Measurements from ENCODE around the gene TAAR2. TPM values are rescaled to one million over a fixed set of nuclear protein-coding genes. Genes with fewer than 3 reads are reported as not detected.
"Not testable (repeated sequence)": the region's sequence is repeated elsewhere in the genome, so short reads cannot be mapped to it uniquely, and the experiment has no call there.

The TAAR2 gene
- total and polyA plus RNA-seq, 10 donors, result not detected

DNA sequence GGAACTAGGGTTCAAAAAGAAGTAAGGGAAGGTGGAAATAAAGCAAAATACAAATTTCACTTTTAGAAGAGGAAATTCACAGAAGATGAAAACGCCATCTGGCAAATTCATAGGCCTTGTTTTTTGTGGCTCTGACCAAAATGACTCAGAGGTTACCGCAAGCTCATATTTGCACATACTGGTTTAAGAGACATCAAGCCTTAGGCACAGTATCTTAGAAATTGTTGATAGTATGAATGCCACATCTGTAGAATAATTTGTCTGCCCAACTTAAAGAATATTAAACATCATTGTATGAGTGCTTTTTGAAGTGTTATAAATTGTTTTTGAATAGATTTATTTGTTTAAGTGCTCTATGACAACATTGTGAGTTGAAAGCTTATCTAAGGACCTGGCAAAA lies 24.3 kb upstream of the TAAR2 start:
- Histone ChIP-seq H3K36me3 (no peaks in the 10 kb centered on the region), H3K4me3 (no peak overlapping the region), H3K9me3 (no peaks in the 10 kb centered on the region), H3K4me1 (peaks cover 0 to 12% (median 2%) of the 10 kb centered on the region in 6 donors), H3K27ac (peak overlapping the region in 1 of 8 donors; percentile 82), H3K27me3 (replicated peaks in 1 of 7) (no peaks in the 10 kb centered on the region)
- no peak for TF ChIP-seq POLR2AphosphoS5 (IDR thresholded peaks at IDR 0.05)
- no peak for TF ChIP-seq POLR2A (IDR thresholded peaks at IDR 0.05)
- no peak for TF ChIP-seq CTCF (IDR thresholded peaks at IDR 0.05 in 8 of 11, conservative IDR thresholded peaks at IDR 0.05 in 3 of 11)
- no peak for DNase-seq
- intact Hi-C loops (cut with DNase I; ENCODE audit: low total_unique reads), result no loop called here
- WGBS, 5 donors, result 46 to 59% (median 54%) methylated on average over 2 of the region's 2 CpGs

DNA sequence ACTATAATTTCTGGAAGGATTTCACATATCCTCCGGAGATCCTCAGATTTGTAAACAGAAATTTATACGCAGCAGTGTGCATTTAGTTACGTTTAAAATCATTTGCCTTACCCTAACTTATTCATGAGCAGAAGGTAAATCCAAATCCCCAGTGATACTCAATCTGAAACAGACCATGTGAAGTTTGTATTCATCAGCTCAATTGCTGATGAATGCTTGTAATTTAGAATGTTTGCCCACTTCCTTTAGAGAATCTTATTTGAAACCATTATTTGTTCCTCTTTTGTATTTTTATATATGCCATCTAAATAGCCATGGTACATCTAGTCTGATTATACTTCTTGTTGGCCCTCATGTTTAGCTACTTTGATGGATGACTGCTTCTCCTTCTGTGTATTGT lies 19.5 kb upstream of the TAAR2 start:
- 81 to 87% (median 82%) methylated on average over 3 of the region's 3 CpGs for WGBS, 5 donors
- intact Hi-C loops (cut with DNase I; ENCODE audit: low total_unique reads), result no loop called here
- TF ChIP-seq POLR2AphosphoS5 (IDR thresholded peaks at IDR 0.05) (no peak), CTCF (IDR thresholded peaks at IDR 0.05 in 8 of 11, conservative IDR thresholded peaks at IDR 0.05 in 3 of 11) (no peak), POLR2A (IDR thresholded peaks at IDR 0.05) (no peak)
- no peak overlapping the region for H3K4me3 ChIP-seq
- H3K4me1 ChIP-seq, result no peaks in the 10 kb centered on the region
- H3K36me3 ChIP-seq, result no peaks in the 10 kb centered on the region
- no peak for DNase-seq
- H3K9me3 ChIP-seq, result no peaks in the 10 kb centered on the region
- H3K27me3 ChIP-seq (replicated peaks in 1 of 7), result no peaks in the 10 kb centered on the region
- H3K27ac ChIP-seq, result no peak overlapping the region

- H3K36me3 ChIP-seq; intact Hi-C loops (cut with DNase I; ENCODE audit: low total_unique reads); H3K9me3 ChIP-seq; DNase-seq; H3K27ac ChIP-seq; H3K4me3 ChIP-seq; H3K4me1 ChIP-seq: not testable (repeated sequence)
- H3K27me3 ChIP-seq (replicated peaks in 1 of 7), result peaks cover 0 to 22% (median 0%) of the 10 kb centered on the region in 7 donors
- 72 to 94% (median 77%) methylated on average over 1 of the region's 1 CpG for WGBS, 5 donors
Measured at GRCh38 chr6:132637135-132637534, 13.1 kb upstream of the TAAR2 start.

DNA sequence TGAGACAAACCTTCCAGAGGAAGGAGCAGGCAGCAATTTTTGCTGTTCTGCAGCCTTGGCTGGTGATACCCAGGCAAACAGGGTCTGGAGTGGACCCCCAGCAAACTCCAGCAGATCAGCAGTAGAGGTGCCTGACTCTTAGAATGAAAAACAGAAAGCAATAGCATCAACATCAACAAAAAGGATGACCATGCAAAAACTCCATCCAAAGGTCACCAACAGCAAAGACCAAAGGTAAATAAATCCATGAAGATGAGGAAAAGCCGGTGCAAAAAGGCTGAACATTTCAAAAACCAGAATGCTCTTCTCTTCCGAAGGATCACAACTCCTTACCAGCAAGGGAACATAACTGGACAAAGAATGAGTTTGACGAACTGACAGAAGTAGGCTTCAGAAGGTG lies 11.8 kb upstream of the TAAR2 start:
- H3K4me3 ChIP-seq; H3K4me1 ChIP-seq; DNase-seq; intact Hi-C loops (cut with DNase I; ENCODE audit: low total_unique reads); H3K27ac ChIP-seq; H3K36me3 ChIP-seq; H3K9me3 ChIP-seq: not testable (repeated sequence)
- 79 to 98% (median 96%) methylated on average over 3 of the region's 3 CpGs for WGBS, 5 donors
- peaks cover 0 to 22% (median 0%) of the 10 kb centered on the region in 7 donors for H3K27me3 ChIP-seq (replicated peaks in 1 of 7)

DNA sequence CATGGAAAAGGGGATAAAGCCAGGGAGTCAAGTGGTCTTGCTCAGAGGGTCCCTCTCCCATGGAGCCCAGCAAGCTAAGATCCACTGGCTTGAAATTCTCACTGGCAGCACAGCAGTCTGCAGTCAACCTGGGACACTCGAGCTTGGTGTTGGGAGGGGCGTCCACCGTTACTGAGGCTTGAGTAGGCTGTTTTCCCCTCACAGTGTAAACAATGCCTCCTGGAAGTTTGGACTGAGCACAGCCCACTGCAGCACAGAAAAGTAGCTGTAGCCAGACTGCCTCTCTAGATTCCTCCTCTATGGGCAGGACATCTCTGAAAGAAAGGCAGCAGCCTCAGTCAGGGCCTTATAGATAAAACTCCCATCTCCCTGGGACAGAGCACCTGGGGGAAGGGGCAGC lies 11.2 kb upstream of the TAAR2 start:
- DNase-seq; H3K4me1 ChIP-seq; intact Hi-C loops (cut with DNase I; ENCODE audit: low total_unique reads); H3K27ac ChIP-seq; H3K4me3 ChIP-seq; H3K9me3 ChIP-seq; H3K36me3 ChIP-seq: not testable (repeated sequence)
- H3K27me3 ChIP-seq (replicated peaks in 1 of 7), result peaks cover 0 to 22% (median 0%) of the 10 kb centered on the region in 7 donors
- 61 to 84% (median 72%) methylated on average over 3 of the region's 3 CpGs for WGBS, 5 donors

- no peaks in the 10 kb centered on the region for H3K4me1 ChIP-seq
- H3K36me3 ChIP-seq, result no peaks in the 10 kb centered on the region
- TF ChIP-seq POLR2A (IDR thresholded peaks at IDR 0.05), result no peak
- TF ChIP-seq CTCF (IDR thresholded peaks at IDR 0.05 in 8 of 11, conservative IDR thresholded peaks at IDR 0.05 in 3 of 11), result no peak
- TF ChIP-seq POLR2AphosphoS5 (IDR thresholded peaks at IDR 0.05), result no peak
- H3K27me3 ChIP-seq (replicated peaks in 1 of 7), result peaks cover 0 to 22% (median 0%) of the 10 kb centered on the region in 7 donors
- no peak for DNase-seq
- no peak overlapping the region for H3K4me3 ChIP-seq
- intact Hi-C loops (cut with DNase I; ENCODE audit: low total_unique reads), result no loop called here
- peaks cover 0 to 6% (median 0%) of the 10 kb centered on the region in 8 donors for H3K9me3 ChIP-seq
- WGBS, 5 donors, result 77 to 89% (median 79%) methylated on average over 4 of the region's 4 CpGs
- no peak overlapping the region for H3K27ac ChIP-seq
Measured at GRCh38 chr6:132634796-132635195, 10.7 kb upstream of the TAAR2 start.
